ENCODE results near the gene MYO1H. TPM values are rescaled to one million over a fixed set of nuclear protein-coding genes. Genes with fewer than 3 reads are reported as not detected.
"Not testable (repeated sequence)": the region's sequence is repeated elsewhere in the genome, so short reads cannot be mapped to it uniquely, and the experiment has no call there.

The MYO1H gene
- total RNA-seq (2014; rRNA removed; shearing (Covaris generic)) = not detected in 2 replicates

- Histone ChIP-seq H3K9me3 (replicated peaks) (no peaks in the 10 kb centered on the region), H3K27ac (no peak within 1 kb of the TSS), H3K4me1 (replicated peaks) (no peaks in the 10 kb centered on the region), H3K4me3 (no peak within 1 kb of the TSS), H3K27me3 (replicated peaks) (peaks cover 8% of the 10 kb centered on the region), H3K36me3 (no peaks in the 10 kb centered on the region)
- DNase-seq (ENCODE audit: low read depth in 1 of 2, low spot score in 2 of 2) = no peak
Measured at GRCh38 chr12:109347589-109347988, at the start of gene MYO1H. TSS of gene MYO1H (plus strand) at chr12:109347900. CDS start at chr12:109347961, 61 bp downstream.

GRCh38 chr12:109299849-109300248 is 47.9 kb upstream of the MYO1H start:
- Histone ChIP-seq H3K36me3 (no peaks in the 10 kb centered on the region), H3K27ac (no peak overlapping the region)
- no peak for DNase-seq (ENCODE audit: low read depth in 1 of 2, low spot score in 2 of 2)

GRCh38 chr12:109301643-109302168 is 46.0 kb upstream of the MYO1H start:
- Histone ChIP-seq H3K27ac (no peak overlapping the region), H3K4me3 (no peak overlapping the region), H3K36me3 (no peaks in the 10 kb centered on the region), H3K27me3 (replicated peaks) (peaks cover 20% of the 10 kb centered on the region), H3K4me1 (replicated peaks) (no peaks in the 10 kb centered on the region), H3K9me3 (replicated peaks) (no peaks in the 10 kb centered on the region)
- no peak for DNase-seq (ENCODE audit: low read depth in 1 of 2, low spot score in 2 of 2)

More at GRCh38 chr12:109299849-109300248, 47.9 kb upstream of the MYO1H start:
- H3K4me1 ChIP-seq (replicated peaks) = no peaks in the 10 kb centered on the region
- H3K4me3 ChIP-seq = no peak overlapping the region
- H3K9me3 ChIP-seq (replicated peaks) = no peaks in the 10 kb centered on the region
- peaks cover 14% of the 10 kb centered on the region for H3K27me3 ChIP-seq (replicated peaks)

GRCh38 chr12:109302358-109302757 is 45.3 kb upstream of the MYO1H start:
- Histone ChIP-seq H3K27me3 (replicated peaks) (peaks cover 27% of the 10 kb centered on the region), H3K27ac (no peak overlapping the region), H3K4me3 (no peak overlapping the region), H3K4me1 (replicated peaks) (no peaks in the 10 kb centered on the region), H3K9me3 (replicated peaks) (no peaks in the 10 kb centered on the region), H3K36me3 (no peaks in the 10 kb centered on the region)
- no peak for DNase-seq (ENCODE audit: low read depth in 1 of 2, low spot score in 2 of 2)

GRCh38 chr12:109302770-109303169 is 44.9 kb upstream of the MYO1H start:
- Histone ChIP-seq H3K4me3 (no peak overlapping the region), H3K27ac (no peak overlapping the region), H3K4me1 (replicated peaks) (no peaks in the 10 kb centered on the region), H3K36me3 (no peaks in the 10 kb centered on the region), H3K9me3 (replicated peaks) (no peaks in the 10 kb centered on the region), H3K27me3 (replicated peaks) (peaks cover 29% of the 10 kb centered on the region)
- DNase-seq (ENCODE audit: low read depth in 1 of 2, low spot score in 2 of 2) = no peak

- Histone ChIP-seq H3K4me1 (replicated peaks) (no peaks in the 10 kb centered on the region; the same call in 1 of the 2 replicates), H3K9me3 (replicated peaks) (no peaks in the 10 kb centered on the region), H3K27me3 (replicated peaks) (peaks cover 40% of the 10 kb centered on the region), H3K27ac (no peak overlapping the region), H3K4me3 (no peak overlapping the region), H3K36me3 (no peaks in the 10 kb centered on the region)
- DNase-seq (ENCODE audit: low read depth in 1 of 2, low spot score in 2 of 2) = no peak
Measured at GRCh38 chr12:109304485-109304884, 43.2 kb upstream of the MYO1H start.

GRCh38 chr12:109305547-109305946 is 42.2 kb upstream of the MYO1H start:
- no peak for DNase-seq (ENCODE audit: low read depth in 1 of 2, low spot score in 2 of 2)

GRCh38 chr12:109307051-109307450 is 40.6 kb upstream of the MYO1H start:
- Histone ChIP-seq H3K4me3 (no peak overlapping the region), H3K27me3 (replicated peaks) (peaks cover 62% of the 10 kb centered on the region), H3K27ac (no peak overlapping the region)

More at GRCh38 chr12:109305547-109305946, 42.2 kb upstream of the MYO1H start:
- no peak overlapping the region for H3K27ac ChIP-seq
- H3K4me3 ChIP-seq = no peak overlapping the region
- peaks cover 47% of the 10 kb centered on the region for H3K27me3 ChIP-seq (replicated peaks)
- no peaks in the 10 kb centered on the region for H3K9me3 ChIP-seq (replicated peaks)
- H3K36me3 ChIP-seq = no peaks in the 10 kb centered on the region
- H3K4me1 ChIP-seq (replicated peaks) = peaks cover 4% of the 10 kb centered on the region; the same call in 1 of the 2 replicates

GRCh38 chr12:109308534-109309380 is 38.9 kb upstream of the MYO1H start, which contains the start of gene FOXN4:
TSS of gene FOXN4 (minus strand) at chr12:109309284. CDS start at chr12:109308321, 963 bp downstream.
- H3K36me3 ChIP-seq = no peaks in the 10 kb centered on the region
- DNase-seq (ENCODE audit: low read depth in 1 of 2, low spot score in 2 of 2) = peak in 1 of 2 experiments; percentile 11
- H3K9me3 ChIP-seq (replicated peaks) = no peaks in the 10 kb centered on the region
- H3K27ac ChIP-seq = no peak within 1 kb of the TSS
- peaks cover 4% of the 10 kb centered on the region; the same call in 1 of the 2 replicates for H3K4me1 ChIP-seq (replicated peaks)
- peaks cover 63% of the 10 kb centered on the region for H3K27me3 ChIP-seq (replicated peaks)
- H3K4me3 ChIP-seq = no peak within 1 kb of the TSS

More at GRCh38 chr12:109307051-109307450, 40.6 kb upstream of the MYO1H start:
- no peak for DNase-seq (ENCODE audit: low read depth in 1 of 2, low spot score in 2 of 2)
- Histone ChIP-seq H3K36me3 (no peaks in the 10 kb centered on the region), H3K9me3 (replicated peaks) (no peaks in the 10 kb centered on the region), H3K4me1 (replicated peaks) (peaks cover 4% of the 10 kb centered on the region; the same call in 1 of the 2 replicates)

GRCh38 chr12:109309381-109310246 is 38.1 kb upstream of the MYO1H start:
- Histone ChIP-seq H3K4me3 (no peak overlapping the region), H3K27me3 (replicated peaks) (peaks cover 63% of the 10 kb centered on the region), H3K27ac (no peak overlapping the region), H3K36me3 (no peaks in the 10 kb centered on the region), H3K4me1 (replicated peaks) (peaks cover 4% of the 10 kb centered on the region; the same call in 1 of the 2 replicates), H3K9me3 (replicated peaks) (no peaks in the 10 kb centered on the region)
- DNase-seq (ENCODE audit: low read depth in 1 of 2, low spot score in 2 of 2) = no peak

- Histone ChIP-seq H3K36me3 (no peaks in the 10 kb centered on the region), H3K27ac (no peak overlapping the region), H3K27me3 (replicated peaks) (peaks cover 60% of the 10 kb centered on the region), H3K4me1 (replicated peaks) (peaks cover 4% of the 10 kb centered on the region; the same call in 1 of the 2 replicates), H3K4me3 (no peak overlapping the region), H3K9me3 (replicated peaks) (no peaks in the 10 kb centered on the region)
- DNase-seq (ENCODE audit: low read depth in 1 of 2, low spot score in 2 of 2) = peak in 1 of 2 experiments; percentile 2
Measured at GRCh38 chr12:109310247-109311125, 37.2 kb upstream of the MYO1H start.

GRCh38 chr12:109321294-109321693 is 26.4 kb upstream of the MYO1H start:
- H3K36me3 ChIP-seq = not testable (repeated sequence)
- peaks cover 33% of the 10 kb centered on the region for H3K27me3 ChIP-seq (replicated peaks)

More at GRCh38 chr12:109321294-109321693, 26.4 kb upstream of the MYO1H start:
- H3K9me3 ChIP-seq (replicated peaks); DNase-seq (ENCODE audit: low read depth in 1 of 2, low spot score in 2 of 2); H3K4me3 ChIP-seq; H3K4me1 ChIP-seq (replicated peaks); H3K27ac ChIP-seq: not testable (repeated sequence)

Data from SJSA1 (cell line).